GM18861 (cell line): ENCODE data around the gene GRID1.
A peak's percentile ranks its signal among the peaks of the same experiment; 100 is the strongest.

ENCODE experiments used
- ATAC-seq: cut with Tn5 transposase; IDR thresholded peaks from one replicate; pipeline ENCODE4 v1.9.1; 2021; ENCODE audit not compliant: unreplicated experiment

GRID1 gene

GRCh38 chr10:85791818-85792532, 574.6 kb downstream of the GRID1 start:
- no peak for ATAC-seq

DNA sequence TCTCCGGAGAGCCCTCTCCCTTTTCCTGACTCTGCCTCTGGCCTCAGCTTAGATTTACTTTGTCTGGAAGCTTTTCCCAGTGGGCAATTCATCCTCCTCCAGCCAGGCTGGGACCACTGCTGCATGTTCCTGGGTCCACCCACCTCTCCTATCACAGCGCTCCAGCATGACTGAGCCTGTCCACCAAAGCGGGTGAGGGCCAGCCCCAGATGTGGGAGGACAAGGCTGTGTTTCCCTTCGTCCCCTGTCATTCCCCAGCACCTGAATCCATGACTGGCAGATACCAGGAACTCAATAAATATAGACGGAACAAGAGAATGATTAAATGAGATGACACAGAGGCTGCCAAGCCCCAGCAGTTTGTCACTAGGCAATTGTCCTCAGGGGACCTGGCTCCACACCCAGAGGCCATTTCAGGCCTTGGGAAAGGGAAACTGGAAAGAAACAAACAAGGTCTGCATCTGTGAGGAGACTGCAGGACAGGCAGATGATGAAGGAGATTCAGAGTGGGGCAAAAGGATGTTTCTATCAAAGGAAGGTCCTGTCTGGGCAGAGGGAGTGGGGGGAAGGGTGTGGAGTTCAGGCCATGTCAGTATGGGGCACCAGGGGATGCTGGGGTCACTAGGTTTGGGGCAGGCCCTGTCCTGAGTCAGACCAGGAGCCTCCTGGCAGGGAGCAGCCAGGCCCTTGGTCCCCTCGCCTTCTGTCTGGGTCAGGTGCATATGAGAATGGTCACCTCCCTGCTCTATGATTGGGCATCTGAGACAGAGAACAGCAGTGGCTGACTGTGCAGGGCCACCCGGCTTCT, 576.4 kb downstream of the GRID1 start:
- no peak for ATAC-seq

DNA sequence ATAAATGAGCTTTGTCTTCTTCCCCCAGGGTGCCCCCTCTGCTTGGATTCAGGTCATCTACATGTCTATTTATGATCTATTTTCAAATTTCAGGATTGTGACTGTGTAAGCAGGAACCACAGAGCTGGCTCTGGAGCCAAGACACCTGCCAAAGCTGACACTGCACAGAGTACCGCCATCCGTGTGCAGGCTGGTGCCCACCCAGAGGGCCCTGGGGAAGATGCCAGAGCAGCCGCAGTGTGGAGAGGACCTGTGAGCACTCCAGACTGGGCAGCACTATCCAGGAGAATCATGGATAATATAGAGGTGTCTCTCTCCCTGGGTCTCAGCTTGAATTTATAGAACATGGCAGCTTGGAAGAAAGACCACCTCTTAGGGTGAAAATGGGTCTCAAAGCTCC, 577.5 kb downstream of the GRID1 start:
- no peak for ATAC-seq

DNA sequence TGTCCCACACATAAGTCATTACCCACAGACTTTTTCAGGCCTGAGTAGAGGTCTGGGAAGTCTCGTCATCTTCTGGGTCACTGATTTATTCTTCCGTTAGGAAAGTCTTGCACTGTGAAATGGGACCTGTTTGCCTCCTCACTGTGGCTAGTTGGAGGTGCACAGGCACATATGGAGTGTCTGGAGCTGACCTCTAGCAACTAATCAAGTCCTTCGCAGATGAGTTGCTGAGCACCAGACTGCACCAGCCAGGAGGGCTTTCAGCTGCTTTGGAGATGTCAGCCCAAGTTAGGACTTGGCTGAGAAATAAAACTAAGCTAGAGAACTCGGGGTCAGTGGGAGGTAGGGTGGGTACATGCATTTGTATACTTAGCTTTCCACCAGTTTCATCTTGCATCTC, 578.0 kb downstream of the GRID1 start:
- ATAC-seq = no peak

DNA sequence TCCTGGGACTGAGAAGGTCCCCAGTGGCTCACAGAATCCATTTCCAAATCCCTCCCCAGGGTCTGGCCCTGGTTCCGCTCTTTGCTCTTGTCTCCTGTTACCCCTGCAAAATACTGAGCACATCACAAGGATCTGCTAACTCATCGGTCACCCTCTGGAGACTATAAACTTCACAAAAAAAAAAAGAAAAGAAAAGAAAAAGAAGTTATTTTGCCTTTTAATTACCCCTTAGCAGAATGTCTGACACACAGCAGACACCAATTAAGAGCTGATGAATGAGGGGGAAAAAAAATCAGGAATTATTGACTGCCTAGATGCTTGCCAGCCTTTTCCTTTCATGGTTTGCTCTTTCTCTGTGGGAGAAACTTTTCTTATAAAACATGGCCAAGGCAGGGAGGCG, 578.7 kb downstream of the GRID1 start:
- no peak for ATAC-seq

DNA sequence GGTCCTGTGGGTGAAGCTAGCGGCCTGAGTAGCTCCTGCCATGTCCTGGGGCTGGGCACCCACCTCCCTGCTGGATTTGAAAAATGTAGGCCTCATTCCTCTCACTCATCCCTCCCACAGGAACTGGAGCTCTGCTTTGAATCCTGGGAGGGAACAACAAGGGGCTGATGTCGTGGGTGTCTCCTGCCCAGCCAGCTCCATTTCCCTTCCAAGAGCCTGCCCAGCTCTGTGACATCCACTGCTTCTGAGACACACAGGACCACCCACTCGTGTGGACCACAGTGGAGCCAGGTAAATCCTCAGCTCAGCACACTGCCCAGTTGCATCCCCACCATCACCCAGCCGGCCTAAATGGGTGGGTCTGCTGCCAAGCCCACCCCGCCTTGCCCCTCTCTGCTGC, 579.2 kb downstream of the GRID1 start:
- no peak for ATAC-seq

DNA sequence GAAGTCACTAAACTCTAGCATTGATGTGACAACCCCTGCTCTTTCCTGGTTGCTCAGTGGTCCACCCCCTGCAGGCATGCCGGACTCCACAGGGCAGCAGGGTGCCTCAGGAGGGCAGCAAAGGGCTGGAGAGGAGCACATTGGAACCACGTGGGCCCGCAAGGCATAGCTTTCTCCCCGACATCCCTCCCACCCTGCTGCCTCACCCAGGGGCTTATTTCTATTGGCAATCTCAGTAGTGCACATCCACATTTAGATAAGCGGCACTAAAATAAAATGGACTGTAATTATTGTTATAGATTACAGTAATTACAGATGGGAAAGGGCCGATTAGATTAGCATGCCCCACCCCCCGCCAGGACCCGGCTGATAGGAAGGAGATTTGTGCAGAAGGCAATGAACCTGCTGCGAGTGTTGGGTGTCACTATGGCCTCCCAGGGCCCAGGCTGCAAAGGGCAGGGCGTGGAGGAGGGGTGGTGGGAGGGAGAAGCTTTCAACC, 580.1 kb downstream of the GRID1 start:
- no peak for ATAC-seq

GRCh38 chr10:85784792-85785191, 581.8 kb downstream of the GRID1 start:
- no peak for ATAC-seq

- no peak for ATAC-seq
Observed at GRCh38 chr10:85781404-85781803, 585.2 kb downstream of the GRID1 start.

DNA sequence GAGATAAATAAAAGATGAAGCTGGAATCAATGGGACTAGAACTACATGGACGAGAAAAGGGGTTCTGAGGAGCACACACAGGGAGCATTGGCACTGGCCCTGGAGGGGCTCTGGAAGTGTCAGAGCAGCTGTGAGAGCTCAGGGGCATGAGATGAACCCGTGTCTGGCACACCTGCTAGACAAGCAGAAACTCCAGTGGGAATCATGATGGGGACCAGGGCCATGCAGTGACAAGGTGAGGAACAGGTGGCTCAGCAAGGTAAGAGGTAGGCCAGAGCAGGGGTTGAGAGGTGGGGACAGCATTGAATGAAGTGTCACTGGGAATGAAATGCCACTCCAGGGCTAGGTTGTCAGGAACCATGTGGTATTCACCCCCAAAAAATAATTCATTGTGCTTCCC, 588.5 kb downstream of the GRID1 start:
- no peak for ATAC-seq

- ATAC-seq = no peak
Observed at GRCh38 chr10:85767891-85768290, 598.7 kb downstream of the GRID1 start.

GRCh38 chr10:85764108-85764507, 602.5 kb downstream of the GRID1 start:
- ATAC-seq = no peak

- ATAC-seq = no peak
Observed at GRCh38 chr10:85761906-85762445, 604.6 kb downstream of the GRID1 start.

DNA sequence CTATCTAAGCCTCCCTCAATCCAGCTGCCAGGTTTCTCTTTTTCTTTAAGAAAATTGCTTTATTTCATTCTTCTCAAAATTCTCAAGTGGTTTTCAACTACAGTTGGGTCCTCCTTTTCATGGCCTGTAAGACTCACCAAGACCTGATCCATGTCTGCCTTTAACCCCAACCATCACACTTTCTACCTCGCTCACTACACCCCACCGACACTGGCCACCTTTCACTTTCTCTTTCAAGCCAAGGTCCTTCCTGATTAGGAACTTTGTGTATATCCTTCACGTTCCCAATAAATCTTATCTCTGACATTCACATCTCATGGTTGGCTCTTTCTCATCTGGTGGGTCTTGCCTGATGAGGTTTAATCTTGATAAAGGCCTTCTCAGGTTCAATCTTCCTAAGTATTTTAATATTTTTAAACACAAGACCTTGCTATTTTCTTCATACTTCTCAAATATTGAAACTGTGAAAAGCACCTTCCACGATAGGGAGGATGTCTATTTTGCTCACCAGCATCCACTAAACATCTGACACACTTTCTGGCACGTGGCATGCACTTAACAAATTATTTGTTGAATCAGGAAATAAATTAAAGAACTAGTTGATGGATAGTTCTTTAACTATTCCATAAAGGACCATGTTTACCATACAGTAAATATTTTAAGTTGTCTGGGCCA, 624.8 kb downstream of the GRID1 start:
- peak; percentile 97 for ATAC-seq

DNA sequence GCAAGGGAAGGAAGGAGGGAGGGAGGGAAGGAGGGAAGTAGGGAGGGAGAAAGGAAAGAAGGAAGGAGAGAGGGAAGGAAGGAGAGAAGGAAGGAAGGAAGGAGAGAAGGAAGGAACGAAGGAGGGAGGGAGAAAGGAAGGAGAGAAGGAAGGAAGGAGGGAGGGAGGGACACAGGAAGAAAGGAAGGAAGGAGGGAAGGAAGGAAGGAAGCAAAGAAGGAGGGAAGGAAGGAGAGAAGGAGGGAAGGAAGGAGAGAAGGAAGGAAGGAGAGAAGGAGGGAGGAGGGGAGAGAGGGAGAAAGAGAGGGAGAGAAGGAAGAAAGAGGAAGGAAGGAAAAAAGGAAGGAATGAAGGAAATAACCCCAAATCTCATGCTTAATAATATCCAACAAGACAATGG, 630.6 kb downstream of the GRID1 start:
- ATAC-seq = no peak

- no peak for ATAC-seq
Observed at GRCh38 chr10:85734791-85735190, 631.8 kb downstream of the GRID1 start.

GRCh38 chr10:85724215-85724614, 642.4 kb downstream of the GRID1 start:
- ATAC-seq = no peak

- ATAC-seq = no peak
Observed at GRCh38 chr10:85720931-85721590, 645.5 kb downstream of the GRID1 start.

DNA sequence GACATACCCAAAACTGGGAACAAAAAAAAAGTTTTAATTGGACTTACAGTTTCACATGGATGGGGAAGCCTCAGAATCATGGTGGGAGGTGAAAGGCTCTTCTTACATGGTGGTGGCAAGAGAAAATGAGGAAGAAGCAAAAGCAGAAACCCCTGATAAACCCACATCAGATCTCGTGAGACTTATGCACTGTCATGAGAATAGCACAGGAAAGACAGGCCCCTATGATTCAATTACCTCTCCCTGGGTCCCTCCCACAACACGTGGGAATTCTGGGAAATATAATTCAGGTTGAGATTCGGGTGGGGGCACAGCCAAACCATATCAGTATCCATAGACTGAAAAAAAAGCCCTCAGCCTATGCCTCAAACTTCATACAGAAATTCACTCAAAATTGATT, 647.2 kb downstream of the GRID1 start:
- no peak for ATAC-seq

GRCh38 chr10:85713885-85714284, 652.7 kb downstream of the GRID1 start:
- no peak for ATAC-seq

DNA sequence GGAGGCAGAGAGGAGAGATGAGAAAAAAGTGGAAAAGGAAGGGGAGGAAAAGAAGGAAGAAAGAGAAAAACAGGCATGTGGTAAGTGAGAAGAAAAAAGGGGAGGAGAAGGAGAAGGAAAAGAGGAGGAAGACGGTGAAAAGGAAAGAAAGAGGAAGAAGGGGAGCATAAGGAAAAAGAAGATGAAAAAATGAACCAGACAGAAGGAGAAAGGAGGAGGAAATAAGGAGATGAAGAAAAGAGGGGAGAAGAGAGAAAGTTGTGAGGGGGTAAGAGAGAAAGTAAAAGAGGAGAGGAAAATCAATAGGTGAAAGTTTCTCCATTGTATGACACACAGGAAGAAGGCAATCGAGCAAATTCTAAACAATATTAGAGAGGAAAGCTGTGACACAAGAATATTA, 663.8 kb downstream of the GRID1 start:
- no peak for ATAC-seq
